Stomach (tissue), 4 donors: Measurements from ENCODE around the gene TLE2.

Experiments
- POLR2AphosphoS5 ChIP-seq, 3 donors: sonication (generic); formaldehyde crosslinking; IDR thresholded peaks; one replicate each; pipeline ENCODE4 v1.6.1; 2016; ENCODE audit warnings: antibody characterized with exemption in 3 of 3
- TF ChIP-seq, protein P1 (sequence below), 7 experiments: fragments of 450-650 bp in 4 of 7; fragments of 200-600 bp in 3 of 7; sonication (generic) in 3 of 7; IDR thresholded peaks; one replicate each; pipeline ENCODE4 v1.5.1; 2016 to 2019; ENCODE audit warnings: antibody characterized with exemption in 7 of 7, control low read depth in 2 of 7, mild to moderate bottlenecking in 1 of 7

DNA sequence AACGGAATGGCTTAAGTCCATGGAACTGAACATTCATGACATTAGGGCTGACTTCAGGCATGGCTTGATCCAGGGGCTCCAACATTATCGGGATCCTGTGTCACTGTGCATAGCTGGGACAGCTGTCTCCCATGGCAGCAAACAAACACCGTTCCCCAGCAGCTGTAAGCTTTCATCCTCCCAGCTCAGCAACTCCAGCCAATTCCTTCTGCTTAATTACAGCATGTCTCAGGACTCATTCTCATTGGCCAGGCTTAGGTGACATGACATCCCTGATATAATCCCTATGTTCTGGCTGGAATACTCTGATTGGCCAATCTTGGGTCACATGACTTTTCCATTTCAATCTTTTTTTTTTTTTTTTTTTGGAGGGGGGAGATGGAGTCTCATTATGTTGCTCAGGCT lies 44.1 kb upstream of the TLE2 start:
- TF ChIP-seq, protein P1, sequence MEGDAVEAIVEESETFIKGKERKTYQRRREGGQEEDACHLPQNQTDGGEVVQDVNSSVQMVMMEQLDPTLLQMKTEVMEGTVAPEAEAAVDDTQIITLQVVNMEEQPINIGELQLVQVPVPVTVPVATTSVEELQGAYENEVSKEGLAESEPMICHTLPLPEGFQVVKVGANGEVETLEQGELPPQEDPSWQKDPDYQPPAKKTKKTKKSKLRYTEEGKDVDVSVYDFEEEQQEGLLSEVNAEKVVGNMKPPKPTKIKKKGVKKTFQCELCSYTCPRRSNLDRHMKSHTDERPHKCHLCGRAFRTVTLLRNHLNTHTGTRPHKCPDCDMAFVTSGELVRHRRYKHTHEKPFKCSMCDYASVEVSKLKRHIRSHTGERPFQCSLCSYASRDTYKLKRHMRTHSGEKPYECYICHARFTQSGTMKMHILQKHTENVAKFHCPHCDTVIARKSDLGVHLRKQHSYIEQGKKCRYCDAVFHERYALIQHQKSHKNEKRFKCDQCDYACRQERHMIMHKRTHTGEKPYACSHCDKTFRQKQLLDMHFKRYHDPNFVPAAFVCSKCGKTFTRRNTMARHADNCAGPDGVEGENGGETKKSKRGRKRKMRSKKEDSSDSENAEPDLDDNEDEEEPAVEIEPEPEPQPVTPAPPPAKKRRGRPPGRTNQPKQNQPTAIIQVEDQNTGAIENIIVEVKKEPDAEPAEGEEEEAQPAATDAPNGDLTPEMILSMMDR (IDR thresholded peaks at IDR 0.05): no peak
- peak in 1 of 3 donors; percentile 19 for TF ChIP-seq POLR2AphosphoS5 (IDR thresholded peaks at IDR 0.05)
